ENCODE measurements around the gene F3.
"Not testable (repeated sequence)": the region's sequence is repeated elsewhere in the genome, so short reads cannot be mapped to it uniquely, and the experiment has no call there.

The F3 gene

DNA sequence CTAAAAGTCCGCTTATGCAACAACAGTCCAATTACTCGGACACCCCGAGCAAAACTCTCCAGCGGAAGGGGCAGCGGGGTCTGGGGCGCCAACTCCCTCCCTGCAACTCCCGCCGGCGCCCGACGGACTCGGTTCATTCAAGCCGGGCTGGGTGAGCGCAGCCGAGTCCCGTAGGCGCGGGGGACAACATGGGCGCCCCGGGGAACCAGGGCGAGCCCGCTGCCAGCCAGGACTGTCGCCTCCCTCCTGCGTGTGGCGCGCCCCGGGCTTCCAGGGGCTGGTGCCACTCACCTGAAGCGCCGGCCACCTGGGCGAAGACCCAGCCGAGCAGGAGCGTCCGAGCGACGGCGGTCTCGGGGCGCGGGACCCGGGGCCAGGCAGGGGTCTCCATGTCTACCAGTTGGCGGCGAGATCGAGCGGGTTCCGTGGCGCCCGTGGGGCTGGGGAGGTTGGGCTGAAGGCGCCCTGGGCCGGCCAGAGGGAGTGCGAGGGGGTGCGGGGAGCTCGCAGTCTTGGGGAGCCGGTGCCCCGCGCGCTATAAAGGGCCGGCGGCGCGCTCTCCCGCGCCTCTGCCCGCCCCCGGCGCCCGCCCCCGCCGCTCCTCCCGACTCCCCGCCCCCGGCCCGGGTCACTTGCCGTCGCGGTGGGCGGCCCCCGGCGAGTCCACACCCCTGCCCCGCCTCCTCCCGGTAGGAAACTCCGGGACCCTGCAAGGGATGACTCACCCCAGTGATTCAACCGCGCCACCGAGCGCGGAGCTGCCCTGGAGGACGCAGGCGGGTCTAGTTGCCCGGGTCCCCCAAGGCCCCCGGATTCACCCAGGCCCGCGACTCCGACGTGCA is at the start of gene F3:
F3 (minus strand) TSS at position 514 of the 842 bp plus-strand sequence; CDS start at position 391, 123 bp downstream.
- peak in 53 of 58 donors; percentile 24 to 88 (median 70) for DNase-seq

GRCh38 chr1:94590203-94591137 is 48.9 kb upstream of the F3 start:
- peak in 2 of 58 donors; percentile 1 to 18 for DNase-seq

DNA sequence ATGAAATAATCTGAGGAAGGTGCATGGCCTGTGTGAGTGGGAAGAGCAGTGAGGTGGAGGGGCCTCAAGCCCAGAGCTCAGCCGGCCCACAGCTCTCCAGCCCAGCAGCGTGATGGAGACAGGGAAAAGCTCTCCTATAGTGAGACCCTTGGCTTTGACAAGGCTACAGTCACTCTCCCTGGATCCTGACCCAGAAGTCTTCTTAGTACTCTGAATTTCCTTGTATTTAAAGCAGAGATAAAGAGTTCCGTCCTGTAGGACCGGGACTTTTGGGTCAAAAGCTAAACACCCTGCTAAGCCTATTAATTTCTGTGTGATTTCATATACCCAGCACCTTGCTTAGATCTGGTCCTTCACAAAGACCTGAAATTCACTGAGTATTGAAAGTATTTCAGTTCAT is 48.2 kb upstream of the F3 start:
- DNase-seq, result no peak

GRCh38 chr1:94582565-94582964 is 41.0 kb upstream of the F3 start:
- no peak for DNase-seq

DNA sequence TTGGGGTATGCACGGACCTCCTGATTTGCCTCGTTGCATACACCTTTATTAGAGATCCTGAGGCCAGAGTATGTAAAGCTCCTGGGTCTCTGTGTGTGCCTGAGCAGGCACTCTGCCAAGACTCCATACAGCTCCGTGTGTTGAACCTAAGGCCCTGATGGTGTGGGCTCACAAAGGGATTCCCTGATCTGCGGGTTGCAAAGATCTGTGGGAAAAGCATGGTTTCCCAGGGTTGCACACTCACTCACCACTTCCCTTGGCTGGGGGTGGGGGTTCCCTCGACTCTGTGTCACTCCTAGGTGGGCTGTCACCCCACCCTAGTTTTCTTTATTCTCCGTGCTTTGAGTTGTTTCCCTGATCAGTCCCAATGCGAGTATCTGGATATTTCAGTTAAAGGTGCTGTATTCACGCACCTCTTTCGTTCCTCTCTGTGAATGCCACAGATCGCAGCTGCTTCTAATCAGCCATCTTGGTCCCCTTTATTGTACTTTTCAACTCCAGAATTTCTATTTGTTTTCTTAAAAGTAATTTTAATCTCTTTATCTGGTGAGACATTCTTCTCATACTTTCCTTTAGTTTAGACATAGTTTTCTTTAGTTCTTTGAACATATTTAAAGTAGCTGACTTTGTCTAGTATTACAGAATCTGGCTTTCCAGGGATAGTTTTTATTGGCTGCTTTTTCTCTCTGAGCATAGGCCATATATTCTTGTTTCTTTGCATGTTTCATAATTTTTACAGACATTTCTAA is 39.0 kb upstream of the F3 start:
- no peak for DNase-seq

GRCh38 chr1:94579876-94580294 is 38.3 kb upstream of the F3 start:
- DNase-seq, result no peak

DNA sequence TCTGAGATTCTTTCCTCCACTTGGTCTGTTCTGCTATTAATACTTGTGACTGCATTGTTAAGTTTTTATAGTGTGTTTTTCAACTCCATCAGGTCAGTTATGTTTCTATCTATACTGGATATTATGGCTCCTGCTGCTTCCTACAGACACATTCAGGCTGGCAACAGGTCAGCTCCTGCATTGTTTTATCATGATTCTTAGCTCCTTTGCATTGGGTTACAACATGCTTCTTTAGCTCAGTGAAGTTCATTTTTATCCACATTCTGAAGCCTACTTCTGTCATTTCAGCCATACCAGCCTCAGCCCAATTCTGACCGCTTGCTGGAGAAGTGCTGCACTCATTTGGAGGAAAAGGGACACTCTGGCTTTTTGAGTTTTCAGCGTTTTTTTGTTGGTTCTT is 37.3 kb upstream of the F3 start:
- no peak for DNase-seq

GRCh38 chr1:94573917-94574316 is 32.4 kb upstream of the F3 start:
- not testable (repeated sequence) for DNase-seq

DNA sequence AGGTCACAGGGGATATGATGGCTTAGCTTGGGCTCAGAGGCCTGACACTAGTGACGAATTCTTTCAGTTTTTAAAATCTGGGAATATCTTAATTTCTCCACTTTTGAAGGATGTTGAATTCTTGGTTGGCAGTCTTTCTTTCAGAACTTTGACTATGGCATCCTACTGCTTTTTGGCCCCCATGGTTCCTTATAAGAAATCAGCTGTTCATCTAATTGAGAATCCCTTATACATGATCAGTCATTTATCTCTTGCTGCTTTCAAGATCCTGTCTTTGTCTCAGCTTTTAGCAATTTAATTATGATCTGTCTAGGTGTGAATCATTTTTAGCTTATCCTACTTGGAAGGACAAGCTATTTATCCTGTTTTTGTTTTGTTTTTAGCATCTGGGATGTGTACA is 31.2 kb upstream of the F3 start:
- DNase-seq, result no peak

DNA sequence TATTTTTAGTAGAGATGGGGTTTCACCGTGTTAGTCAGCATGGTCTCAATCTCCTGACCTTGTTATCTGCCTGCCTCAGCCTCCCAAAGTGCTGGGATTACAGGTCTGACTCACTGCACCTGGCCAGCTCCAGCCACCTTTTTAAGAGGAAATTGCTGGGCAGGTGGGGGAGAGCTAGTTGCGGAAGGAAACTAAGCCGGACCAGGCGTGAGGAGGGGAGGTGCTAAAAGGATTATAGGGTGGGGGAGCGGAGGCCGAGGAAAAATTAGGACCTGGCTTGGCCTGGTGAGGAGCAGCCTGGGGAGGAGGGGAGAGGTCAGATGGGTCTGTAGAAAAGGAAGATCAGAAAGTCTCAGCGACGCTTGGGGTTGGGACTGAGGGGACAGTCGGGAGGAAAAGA is 29.4 kb upstream of the F3 start:
- not testable (repeated sequence) for DNase-seq

DNA sequence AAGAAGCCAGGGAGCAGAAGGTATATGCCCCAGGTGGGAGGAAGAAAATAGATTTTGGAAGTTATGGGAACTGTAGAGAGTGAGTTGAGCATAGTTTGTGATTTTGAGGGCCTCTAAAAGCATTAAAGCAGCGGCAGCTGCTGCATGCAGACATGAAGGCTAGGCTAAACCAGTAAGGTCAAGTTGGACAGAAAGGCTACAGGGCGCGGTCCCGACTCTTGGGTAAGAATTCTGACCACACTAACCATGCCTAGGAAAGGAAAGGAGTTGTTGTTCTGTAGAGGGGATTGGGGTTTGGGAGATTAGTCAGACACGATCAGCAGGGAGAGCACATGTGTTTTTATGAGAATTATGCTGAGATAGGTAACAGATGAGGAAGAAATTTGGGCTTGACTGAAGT is 27.2 kb upstream of the F3 start:
- not testable (repeated sequence) for DNase-seq

DNA sequence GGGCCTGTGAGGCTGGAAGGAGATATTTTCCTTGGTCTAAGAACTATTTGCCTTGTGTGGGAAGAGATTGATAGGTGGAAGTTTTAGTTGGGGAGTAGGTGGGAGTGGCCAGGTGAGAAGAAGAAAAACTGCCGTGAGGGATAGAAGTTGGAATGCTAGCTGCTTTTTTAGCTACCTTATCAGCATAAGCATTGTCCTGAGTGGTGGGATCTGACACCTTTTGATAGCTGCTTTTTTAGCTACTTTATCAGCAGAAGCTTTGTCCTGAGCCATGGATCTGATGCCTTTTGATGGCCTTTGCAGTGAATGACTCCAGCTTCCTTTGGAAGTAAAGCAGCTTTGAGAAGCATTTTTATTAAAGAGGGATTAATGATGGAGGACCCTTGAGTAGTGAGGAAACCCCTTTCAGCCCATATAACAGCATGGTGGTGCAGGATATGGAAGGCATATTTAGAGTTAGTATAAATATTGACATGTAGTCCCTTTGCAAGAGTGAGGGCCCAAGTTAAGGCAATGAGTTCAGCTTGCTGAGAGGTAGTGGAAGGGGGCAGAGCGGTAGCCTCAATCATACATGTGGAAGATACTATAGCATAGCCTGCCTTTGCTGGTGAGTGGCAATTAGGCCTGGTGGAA is 26.5 kb upstream of the F3 start:
- DNase-seq, result not testable (repeated sequence)

- not testable (repeated sequence) for DNase-seq
Observed at GRCh38 chr1:94566436-94566835, 24.9 kb upstream of the F3 start.

- no peak for DNase-seq
Observed at GRCh38 chr1:94565901-94566300, 24.3 kb upstream of the F3 start.

- no peak for DNase-seq
Observed at GRCh38 chr1:94562519-94563260, 21.1 kb upstream of the F3 start.

- no peak for DNase-seq
Observed at GRCh38 chr1:94560333-94560732, 18.8 kb upstream of the F3 start.

- DNase-seq, result no peak
Observed at GRCh38 chr1:94559921-94560320, 18.4 kb upstream of the F3 start.

- DNase-seq, result no peak
Observed at GRCh38 chr1:94555091-94555490, 13.5 kb upstream of the F3 start.

DNA sequence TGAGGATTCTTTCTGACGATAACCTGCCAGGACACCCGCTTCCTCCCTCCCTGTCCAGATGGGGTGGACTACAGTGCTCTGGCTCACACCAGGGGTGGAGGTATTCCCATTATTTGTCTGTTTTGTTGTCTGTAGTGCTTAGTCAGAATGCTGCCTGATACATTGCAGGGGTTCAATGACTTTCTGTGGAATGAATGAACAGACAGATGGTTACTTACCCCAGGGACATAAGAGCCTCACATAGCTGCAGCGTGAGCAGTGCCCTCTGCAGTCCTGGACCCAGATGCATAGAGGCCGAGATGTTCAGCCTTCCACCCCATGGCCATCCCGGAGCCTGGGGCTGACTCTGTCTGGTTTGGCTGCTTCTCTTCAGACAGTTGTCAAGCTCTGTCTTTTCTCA is 13.0 kb upstream of the F3 start:
- no peak for DNase-seq

GRCh38 chr1:94553931-94554330 is 12.4 kb upstream of the F3 start:
- no peak for DNase-seq

All from anterior cingulate cortex (tissue), 58 donors.